Measurements from ENCODE around the gene PPP5C.

DNA sequence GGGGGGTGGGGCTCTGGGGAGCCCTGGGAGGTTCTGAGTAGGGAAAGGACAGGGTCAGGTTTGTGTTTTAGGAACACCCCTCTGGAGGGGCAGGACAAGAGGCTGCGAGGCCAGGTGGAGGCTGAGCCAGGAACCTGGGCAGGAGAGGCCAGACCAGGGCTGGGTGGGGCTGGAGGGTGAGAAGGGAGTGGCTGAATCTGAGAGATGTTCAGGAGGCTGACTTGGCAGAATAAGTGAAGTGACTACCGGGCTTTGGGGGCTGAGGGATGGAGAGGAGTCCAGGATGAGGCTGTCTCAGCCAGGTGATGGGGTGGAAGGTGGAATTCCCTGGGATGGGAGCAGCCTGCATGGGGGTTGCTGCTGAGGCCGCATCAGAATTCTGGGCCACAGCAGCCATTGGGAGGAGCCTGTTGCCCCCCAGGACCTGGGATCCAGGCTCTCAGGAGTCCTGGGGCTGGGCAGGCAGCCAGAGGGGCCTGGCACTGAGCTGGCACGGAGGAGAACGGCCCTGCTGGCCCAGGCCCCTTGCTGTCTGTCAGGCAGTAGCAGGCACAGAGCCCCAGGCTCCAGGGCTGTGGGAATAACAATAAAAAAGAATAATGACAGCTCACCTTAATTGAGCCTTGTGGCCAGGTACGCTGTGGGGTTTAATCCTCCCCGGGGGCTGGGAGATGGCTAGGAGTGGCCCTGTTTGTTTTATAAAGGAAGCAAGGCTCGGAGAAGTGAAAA, 3.3 kb downstream of the PPP5C start:
- TF ChIP-seq ZNF614 (CRISPR knock-in tag; IDR thresholded peaks at IDR 0.05; ENCODE audit: borderline replicate concordance) (no peak), AHR (CRISPR knock-in tag; IDR thresholded peaks at IDR 0.05) (no peak)
